Measurements from ENCODE around the gene SLC49A4.
"Not testable (repeated sequence)": the region's sequence is repeated elsewhere in the genome, so short reads cannot be mapped to it uniquely, and the experiment has no call there.

The SLC49A4 gene, protein sequence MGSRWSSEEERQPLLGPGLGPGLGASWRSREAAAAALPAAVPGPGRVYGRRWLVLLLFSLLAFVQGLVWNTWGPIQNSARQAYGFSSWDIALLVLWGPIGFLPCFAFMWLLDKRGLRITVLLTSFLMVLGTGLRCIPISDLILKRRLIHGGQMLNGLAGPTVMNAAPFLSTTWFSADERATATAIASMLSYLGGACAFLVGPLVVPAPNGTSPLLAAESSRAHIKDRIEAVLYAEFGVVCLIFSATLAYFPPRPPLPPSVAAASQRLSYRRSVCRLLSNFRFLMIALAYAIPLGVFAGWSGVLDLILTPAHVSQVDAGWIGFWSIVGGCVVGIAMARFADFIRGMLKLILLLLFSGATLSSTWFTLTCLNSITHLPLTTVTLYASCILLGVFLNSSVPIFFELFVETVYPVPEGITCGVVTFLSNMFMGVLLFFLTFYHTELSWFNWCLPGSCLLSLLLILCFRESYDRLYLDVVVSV

DNA sequence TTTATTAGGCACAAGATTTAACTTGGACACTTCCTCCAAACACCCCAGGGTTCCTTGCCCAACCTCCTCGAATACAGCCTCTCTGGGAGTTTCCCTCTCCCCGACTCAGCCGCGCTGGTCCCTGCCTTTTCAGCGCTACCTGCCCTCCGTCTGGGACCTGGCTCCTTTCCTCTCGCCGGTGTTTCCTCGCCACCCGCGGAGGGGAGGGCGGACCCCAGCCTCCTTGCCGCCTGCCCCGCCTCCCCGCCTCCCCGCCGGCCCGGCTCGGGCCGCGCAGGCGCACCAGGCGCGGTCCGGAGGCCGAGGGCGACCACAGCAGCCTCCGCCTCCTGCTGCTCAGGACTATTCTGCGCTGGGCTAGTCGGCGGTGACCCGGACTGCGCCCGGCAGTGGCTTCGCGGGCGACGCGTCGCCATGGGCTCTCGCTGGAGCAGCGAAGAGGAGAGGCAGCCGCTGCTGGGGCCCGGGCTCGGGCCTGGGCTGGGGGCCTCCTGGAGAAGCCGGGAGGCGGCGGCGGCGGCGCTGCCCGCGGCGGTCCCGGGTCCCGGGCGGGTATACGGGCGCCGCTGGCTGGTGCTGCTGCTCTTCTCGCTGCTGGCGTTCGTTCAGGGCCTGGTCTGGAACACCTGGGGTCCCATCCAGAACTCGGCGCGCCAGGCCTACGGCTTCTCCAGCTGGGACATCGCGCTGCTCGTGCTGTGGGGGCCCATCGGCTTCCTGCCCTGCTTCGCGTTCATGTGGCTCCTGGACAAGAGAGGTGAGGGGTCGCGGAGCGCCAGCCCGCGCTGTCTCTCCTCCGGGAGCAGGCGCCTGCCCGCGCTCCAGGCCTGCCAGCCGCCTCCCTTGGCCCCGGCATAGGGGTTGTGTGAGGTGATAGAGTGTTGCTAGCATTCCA is at the start of gene SLC49A4:
Gene SLC49A4 (plus strand): TSS at position 291 of the 895 bp plus-strand sequence. CDS start 124 bp downstream, at position 415.
- ATAC-seq: peak; percentile 74
- peak; percentile 77 for DNase-seq

DNA sequence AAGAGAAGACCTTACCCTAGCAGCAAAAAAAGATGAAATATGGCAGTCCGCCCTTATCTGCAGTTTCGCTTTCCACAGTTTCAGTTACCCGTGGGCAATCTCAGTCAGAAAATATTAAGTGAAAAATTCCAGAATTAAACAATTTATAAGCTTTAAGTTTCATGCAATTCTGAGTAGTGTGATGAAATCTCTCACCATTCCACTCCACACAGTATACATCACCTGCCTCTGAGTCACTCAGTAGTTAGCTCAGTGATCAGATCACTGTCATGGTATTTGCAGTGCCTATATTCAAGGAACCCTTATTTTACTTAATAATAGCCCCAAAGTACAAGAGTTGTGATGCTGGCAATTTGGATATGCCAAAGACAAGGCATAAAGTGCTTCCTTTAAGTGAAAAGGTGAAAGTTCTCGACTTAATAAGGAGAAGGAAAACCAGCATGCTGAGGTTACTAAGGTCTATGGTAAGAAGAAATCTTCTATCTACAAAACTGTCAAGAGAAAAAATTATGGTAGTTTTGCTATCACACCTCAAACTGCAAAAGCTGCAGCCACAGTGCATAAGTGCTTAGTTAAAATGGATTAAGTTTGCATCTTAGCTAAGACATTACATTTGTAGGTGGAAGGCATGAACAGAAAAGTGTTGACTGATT is 49.4 kb upstream of the SLC49A4 start:
- no peak for DNase-seq
- no peak for ATAC-seq

DNA sequence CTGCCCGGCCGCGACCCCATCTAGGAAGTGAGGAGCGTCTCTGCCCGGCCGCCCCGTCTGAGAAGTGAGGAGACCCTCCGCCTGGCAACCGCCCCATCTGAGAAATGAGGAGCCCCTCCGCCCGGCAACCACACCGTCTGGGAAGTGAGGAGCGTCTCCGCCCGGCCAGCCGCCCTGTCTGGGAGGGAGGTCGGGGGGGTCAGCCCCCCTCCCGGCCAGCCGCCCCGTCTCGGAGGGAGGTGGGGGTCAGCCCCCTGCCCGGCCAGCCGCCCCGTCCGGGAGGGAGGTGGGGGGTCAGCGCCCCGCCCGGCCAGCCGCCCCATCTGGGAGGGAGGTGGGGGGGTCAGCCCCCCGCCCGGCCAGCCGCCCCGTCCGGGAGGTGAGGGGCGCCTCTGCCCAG is 47.6 kb upstream of the SLC49A4 start:
- not testable (repeated sequence) for DNase-seq, ATAC-seq

DNA sequence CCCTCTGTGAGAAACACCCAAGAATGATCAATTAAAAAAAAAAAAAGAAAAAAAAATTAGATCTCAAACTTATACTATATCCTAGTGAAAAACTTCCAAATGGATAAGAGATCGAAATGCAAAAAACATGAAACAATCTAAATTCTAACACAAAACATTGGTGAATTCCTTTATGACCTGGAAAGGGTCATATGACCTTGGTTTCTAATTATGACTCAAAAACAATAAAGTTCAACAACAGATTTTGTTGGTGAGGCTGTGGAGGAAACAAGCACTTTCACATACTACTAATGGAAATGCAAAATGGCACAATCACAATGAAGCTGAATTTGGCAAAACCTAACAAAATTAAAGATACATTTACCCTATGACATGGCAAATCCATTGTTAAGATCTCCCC is 46.5 kb upstream of the SLC49A4 start:
- ATAC-seq: no peak
- DNase-seq: no peak

DNA sequence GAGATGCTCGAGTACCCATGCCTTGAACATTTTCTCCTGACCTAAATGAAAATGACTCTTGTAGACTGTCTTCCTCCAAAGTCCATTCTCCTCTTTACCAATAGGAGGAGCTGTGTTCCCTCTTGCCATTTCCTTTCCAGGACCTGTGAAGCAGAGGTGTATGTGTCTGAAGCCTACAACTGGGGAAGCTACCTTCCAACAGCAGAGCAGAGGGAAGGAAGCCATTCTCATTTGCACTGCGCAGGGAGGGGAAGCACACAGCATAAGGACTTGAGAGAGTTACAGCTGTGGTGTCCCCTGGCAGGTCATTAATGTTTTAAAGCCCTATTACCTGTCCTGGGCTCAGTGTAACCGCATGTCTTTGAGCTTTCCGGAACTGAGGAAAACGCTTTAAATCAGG is 39.9 kb upstream of the SLC49A4 start:
- DNase-seq (no peak), ATAC-seq (peak; percentile 66)

DNA sequence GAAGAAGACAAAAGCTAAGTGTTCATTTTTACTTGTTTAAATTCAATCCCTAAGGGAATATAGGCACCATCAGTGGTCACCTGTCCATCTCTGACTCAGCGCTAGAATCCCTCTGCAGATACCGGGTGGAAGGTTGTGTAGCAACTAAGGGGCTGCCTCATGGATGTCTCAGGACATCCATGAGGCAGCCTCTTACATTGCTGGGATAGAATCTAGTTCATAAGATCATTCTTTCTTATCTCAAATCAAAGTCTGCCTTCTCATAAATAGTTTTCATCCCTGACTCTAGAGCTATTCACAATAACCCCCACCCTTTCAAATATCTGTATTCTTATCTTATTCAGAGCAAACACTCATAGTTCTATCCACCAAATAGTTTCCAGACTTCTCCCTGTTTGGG is 39.4 kb upstream of the SLC49A4 start:
- ATAC-seq (no peak), DNase-seq (no peak)

DNA sequence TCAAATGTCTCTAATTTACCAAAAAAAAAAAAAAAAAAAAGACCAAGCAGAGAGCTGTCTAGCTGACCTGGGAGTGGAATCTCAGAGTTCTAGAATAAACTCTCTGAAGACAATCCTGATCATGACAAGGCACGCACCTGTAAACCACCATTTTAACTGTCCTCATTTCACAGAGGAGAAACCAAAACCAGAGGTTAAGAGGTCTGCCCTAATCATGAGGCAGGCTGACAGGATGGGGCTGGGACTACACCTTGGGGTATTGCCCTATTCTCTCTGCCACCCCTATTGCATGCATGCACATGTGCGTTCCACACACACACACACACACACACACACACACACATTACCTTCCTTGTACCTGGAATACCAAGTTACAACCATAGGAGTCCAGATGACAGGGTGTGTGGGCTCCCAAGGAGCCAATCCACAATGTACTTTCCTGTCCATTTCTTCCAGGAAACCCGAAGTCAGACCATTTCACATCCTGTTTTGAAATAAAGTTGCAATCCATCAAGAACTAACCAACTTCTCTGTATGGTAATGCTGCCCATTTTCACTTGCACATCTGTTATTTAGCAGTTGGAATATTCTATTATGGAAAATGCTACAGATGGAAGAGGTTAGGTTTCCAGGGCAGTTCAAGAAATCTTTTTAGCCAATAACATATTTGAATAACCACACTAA is 35.9 kb upstream of the SLC49A4 start:
- ATAC-seq (no peak), DNase-seq (no peak)

DNA sequence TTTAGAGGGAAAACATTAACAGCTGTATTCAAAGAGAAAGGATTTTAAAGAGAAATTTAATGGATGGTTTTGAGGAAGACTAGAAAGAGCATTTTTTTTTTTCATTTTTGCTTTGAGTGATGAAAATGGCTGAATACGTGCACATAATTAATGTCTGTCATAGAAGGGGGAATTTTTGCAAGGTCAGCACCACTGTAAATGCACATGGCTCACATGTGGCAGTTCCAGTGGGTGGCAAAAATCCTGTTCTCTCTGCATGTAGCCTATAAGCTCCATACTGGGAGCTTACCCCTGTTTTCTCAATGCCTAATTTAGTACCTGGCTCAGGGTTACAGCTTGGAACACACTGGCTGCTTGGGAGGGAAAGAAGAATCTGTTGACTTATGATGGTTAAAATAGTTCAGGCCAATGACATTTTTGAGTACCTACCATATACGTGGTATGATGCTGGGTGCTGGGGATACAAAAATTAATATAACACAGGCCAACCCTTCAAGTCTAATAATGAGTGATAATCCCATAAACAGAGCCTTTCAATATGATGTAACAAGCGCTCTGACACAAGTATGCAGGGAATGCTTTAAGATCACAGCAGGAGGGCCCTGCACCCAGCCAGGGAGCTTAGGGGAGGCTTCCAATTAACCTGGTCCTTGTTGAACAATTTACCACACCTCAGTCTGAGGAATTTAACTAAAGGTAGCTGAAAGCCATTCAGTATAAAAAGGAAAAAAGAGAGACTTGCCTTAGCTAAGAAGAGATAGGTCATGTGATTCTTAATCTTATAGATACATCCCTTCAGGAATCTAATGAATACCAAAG is 34.2 kb upstream of the SLC49A4 start:
- DNase-seq (no peak), ATAC-seq (no peak)

DNA sequence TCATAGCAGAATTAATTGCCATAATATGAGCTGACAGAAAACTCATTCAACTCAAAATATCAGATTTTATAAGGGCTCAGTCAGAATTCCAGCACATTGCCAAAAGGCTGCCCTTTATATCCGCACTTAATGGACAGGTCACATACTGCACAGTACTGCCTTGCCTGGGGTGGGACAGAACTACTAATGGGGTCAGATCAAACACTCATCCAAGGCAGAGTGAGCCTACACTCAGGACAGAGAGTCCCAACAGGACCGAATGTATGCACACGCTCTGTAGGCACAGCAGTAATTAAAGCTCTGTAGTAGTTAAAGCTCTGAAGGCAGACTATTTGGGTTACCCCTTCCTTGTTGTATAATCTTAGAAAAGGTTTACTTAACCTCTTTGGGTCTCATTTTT is 28.4 kb upstream of the SLC49A4 start:
- ATAC-seq (no peak), DNase-seq (no peak)

DNA sequence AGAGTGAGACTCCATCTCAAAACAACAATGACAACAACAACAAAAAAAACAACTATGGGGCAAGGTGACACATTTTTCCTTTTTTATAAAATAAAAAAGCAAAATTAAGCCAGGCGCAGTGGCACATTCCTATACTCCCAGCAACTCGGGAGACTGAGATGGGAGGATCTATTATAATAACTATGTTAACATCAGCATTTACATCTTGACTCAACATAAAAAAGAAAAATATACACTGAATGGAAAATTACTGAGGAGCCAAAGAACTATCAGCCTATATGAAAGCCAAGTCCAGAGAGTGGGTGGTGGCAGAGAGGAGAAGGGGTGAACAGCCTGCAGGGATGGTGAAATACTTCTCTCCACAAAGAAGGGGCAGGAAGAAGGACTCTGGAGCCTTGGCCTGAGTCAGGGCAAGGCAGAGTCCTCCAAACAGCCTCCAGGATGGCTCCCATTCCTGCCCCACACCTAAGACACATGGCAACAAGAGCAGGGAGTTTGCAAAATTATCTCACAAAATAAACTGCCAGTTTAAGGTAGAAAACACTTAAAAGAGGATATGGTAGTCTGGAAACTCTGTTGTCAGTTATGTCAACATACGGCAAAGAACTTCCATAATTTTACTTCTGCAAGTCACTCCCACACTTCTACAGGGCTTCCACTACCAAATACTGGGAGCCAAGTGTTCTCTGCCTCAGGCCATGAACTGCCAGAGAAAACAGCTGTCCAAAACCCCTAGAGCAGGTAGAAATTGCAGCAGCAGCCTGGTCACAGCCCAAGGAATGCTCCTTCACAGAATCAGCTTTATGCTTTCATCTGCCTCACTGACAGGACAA is 27.1 kb upstream of the SLC49A4 start:
- no peak for ATAC-seq
- no peak for DNase-seq

DNA sequence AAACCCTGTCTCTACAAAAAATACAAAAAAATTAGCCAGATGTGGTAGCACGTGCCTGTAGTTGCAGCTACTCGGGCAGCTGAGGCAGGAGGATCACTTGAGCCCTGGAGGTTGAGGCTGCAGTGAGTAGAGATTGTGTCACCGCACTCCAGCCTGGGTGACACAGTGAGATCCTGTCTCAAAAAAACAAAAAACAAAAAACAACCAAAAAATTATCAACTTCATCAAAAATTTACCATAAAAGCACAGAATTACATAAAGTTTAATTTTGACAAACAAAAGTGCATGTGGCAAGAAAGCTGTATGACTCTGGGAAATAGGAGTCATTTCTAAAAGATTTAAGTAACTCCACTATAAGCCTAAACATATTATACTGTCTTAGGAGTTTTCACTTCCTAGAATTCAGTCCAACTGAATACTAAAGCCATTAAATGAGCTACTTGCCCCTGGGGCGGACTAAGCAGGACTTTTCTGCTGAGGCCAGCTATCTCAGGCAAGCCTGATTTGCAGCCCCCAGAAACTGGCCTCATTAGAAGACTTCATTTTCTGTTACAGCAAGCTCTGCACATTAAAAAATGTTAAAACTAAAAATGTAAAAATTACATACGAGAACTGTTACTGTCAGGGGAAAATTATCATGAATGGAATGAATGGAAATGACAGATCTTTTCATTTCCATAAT is 24.2 kb upstream of the SLC49A4 start:
- DNase-seq (no peak), ATAC-seq (no peak)

DNA sequence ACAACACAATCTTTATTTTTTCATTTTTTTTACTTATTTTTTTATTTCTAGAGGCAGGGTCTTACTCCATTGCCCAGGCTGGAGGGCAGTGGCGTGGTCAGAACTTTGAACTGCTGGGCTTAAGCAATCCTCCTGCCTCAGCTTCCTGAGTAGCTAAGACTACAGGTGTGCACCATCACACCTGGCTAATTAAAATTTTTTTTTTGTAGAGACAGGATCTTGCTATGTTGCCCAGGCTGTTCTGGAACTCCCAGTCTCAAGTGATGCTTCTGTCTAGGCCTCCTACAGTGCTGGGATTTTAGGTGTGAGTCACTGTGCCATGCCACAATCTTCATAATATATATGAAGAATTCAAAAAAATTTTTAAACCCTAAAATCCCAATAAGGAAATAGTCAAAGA is 22.0 kb upstream of the SLC49A4 start:
- ATAC-seq: no peak
- no peak for DNase-seq

DNA sequence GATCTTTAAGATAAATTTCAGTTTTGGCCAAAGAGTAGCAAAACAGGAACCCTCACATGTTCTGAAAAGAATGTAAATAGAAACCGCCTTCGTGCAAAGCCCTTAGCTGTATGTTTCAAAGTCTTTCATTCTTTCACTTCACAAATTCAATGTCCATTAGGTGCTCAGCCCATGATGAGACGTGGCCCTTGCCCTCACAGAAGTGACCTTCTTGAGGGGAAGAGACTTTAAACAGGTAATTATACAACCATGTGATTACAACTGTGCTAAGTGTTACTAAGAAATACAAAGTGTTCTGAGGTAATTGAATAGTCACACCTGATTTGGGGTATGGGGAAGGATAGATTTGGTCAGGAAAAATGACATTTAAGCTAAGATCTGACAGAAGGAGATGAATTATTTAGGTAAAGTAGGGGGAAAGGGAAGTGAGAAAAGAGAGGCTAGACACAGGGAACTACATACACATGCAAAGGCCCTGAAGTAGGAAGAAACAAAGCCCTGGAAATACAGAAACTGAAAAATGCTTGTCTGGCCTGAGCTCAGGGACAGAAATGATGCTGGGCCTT is 20.8 kb upstream of the SLC49A4 start:
- ATAC-seq (no peak), DNase-seq (no peak)

DNA sequence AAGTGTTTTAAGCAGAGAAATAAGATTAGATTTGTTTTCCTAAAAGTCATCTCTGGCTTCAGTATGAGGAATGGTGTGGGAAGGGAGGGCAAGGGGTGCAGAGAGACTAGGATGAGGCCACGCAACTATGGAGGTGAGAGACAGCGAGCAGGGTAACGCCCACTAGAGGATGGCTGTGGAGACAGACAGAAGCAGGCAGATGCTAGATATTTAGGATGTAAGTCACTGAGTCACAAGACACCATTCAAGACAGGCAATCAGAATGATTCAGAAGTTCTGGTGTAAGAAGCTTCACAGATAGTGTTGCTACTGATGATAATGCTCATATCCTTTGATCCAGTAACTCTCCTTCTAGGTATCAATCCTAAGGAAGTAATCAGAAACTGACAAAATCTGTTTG is 20.3 kb upstream of the SLC49A4 start:
- ATAC-seq: no peak

DNA sequence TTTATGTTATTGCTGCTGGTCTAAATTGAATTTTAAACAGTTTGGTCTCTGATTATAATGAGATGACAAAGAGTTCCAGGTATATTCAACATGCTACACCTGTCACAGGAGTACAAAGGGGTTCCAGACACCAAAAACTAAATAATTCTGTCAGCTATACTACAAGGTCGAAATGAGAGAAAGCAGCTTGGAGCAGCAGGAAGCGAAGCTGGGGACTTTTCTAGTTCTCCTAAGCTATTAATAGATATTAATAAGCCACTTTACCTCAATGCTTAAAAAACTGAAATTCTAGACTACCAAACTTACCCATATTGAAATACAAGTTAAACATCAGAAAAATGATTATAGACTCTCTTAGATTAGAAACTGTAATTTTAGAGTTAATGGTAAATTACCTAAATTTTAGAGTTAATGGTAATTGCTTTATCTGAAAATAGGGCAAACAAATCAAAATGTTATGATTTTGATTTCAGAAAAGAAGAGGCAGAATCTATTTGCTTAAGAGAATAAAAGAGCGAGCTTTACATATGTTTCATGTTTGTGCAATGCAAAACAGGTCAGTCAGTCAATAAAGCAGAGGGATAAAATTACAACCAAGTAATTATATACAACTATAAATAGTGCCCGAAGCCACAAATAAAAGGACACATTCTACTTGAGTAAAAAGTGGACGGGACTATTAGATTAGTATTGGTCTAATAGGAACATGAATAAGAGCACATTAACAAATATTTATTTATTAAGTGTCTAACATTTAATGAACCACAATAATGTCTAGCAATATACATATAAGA is 18.0 kb upstream of the SLC49A4 start:
- DNase-seq (no peak), ATAC-seq (no peak)

More for the DNA sequence above, 20.3 kb upstream of the SLC49A4 start:
- no peak for DNase-seq

DNA sequence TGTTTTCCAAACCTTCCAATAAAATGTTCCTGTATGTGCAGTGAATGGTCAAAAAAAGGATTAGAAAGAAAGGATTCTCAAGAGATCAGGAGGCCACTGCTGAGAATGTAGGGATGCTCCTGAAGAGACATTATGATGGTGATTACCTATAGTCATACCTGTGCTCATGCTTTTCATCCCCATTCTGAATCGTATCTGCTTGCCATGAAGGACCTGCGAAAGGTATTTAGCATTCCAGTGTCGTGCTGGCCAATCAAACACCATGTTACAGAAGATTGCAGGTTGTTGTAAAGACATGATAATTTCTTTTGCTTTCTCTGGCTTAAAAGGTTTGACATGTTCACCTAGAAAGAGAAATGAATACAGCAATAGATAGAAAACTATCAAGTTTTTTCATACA is 17.3 kb upstream of the SLC49A4 start:
- no peak for ATAC-seq
- DNase-seq: no peak

DNA sequence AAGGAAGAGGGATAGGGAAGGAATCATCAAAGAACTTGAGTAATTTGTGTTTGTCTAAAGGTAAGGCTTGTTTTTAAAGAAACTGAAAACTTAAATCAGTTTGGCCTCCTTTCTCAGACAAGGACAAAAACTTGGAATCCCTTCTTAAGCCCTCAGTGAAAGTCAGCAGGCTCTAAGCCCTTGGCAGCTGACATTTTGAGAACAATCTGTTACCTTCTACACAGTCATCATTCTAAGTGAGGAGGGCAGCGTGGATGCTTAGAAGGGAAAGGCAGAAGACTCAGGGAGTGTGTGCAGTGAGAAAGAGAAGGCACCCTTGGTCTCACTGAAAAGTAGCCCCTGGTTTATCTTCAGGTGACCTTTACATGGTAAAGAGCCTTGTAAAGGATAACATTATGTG is 12.1 kb upstream of the SLC49A4 start:
- DNase-seq (no peak), ATAC-seq (no peak)

DNA sequence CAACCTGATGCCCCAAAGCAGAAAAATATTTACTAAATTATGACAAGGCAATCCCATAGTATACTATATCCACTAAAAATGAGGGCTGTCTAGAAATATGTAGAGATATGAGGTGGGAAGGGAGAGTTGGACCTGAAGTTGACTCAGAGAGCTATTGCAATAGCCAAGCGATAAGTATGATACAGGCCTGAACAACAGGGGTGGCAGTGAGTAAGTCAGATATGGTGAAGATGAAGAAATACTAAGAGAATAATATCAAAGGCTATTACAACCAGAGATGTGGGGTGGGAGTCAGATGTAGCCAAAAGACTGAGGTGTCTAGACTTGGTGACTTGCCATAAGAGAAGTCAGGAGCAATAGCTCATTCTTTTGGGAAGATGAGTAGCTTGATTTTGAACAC is 10.4 kb upstream of the SLC49A4 start:
- DNase-seq (no peak), ATAC-seq (no peak)
